GM12873 (cell line): ENCODE data around the gene WARS2.

Source experiments
- CTCF ChIP-seq: IDR thresholded peaks from 2 replicates; pipeline ENCODE4 v1.5.1; 2012; ENCODE audit warnings: low read depth, mild to moderate bottlenecking, moderate library complexity, low read length, control low read depth; ENCODE audit not compliant: insufficient read depth; ENCODE audit errors: missing control alignments

WARS2 gene

DNA sequence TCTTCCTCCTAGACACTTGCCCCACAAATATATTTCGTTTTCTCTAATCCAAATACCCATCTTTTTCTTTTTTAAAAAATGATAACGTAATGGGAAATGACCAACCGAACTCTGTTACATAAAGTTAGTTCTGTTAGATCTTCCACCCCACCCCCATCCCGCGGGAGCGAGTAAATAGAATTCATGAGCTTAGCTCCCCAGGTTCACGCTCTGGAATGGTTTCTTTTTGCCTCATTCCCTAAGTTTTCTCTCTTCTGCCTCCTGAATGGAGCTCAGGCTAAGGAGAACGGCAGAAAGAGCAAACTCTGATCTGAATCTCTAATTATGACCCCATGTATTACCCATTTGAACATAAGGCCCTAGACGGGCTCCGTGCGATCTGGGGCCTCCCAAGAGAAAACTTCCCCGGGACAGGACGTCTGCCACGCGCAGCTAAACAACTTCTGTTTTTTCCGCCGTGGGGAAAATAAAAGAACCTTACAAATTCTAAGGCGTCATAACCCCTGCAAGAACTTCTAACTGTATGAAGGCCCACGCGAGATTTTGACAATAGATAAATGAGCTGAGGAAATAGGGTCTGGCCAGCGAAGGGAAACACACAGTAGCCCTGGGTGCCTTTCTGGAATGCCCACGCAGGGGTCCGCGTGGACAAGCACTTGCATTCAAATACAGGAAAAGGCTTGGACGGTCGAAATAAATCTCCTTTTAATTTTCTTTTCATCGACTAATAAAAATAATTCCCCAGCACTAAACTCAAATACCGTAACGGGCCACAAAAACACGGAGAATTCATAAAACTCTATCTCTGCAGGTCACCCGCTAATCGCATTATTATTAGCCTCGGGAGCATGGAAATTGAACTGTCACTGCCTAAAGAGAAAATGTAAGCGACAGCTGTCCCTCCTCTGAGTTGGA is 154.6 kb downstream of the WARS2 start:
- no peak for TF ChIP-seq CTCF

DNA sequence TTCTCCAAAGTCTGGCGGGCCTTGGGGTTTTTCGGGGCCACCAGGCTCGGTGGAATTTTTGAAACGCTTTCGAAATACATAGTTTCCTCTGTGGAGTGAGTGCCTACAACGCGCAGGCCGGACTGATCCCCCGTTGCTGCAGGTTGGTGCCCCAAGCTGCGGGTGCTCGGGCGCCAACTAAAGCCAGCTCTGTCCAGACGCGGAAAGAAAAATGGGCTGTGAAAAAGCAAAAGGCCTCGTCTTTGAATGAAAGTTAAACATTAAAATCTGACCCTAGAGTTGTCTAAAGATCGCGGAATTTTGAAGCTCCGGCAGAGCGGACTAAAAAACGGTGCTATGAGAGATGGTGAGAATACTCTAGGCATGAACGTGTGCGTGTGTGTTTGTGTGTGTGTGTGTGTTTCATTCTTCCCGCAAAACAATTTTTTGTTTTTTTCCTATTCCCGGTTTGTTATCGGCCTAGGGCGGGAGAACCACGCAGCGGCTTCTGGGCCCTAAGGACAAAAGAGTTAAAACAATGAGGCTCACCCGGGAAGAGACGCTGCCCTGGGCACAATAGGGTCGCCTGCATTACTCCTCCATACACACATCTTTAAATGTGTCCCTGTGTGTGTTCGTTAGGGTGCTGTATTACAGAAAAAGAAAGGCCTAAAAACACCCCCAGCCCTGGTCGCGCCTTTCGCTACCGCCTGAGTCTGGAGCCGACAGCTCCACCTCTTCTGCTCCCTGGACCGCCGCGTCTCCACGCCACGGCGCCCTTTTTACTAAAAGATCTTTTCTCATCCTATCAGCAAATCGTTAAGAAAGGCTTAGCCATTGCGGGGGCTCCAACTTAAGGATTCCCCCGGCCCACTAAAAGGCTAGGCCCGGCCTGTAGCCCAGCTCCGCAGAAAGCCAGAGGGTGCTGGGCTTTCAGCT is 155.5 kb downstream of the WARS2 start:
- TF ChIP-seq CTCF: no peak

DNA sequence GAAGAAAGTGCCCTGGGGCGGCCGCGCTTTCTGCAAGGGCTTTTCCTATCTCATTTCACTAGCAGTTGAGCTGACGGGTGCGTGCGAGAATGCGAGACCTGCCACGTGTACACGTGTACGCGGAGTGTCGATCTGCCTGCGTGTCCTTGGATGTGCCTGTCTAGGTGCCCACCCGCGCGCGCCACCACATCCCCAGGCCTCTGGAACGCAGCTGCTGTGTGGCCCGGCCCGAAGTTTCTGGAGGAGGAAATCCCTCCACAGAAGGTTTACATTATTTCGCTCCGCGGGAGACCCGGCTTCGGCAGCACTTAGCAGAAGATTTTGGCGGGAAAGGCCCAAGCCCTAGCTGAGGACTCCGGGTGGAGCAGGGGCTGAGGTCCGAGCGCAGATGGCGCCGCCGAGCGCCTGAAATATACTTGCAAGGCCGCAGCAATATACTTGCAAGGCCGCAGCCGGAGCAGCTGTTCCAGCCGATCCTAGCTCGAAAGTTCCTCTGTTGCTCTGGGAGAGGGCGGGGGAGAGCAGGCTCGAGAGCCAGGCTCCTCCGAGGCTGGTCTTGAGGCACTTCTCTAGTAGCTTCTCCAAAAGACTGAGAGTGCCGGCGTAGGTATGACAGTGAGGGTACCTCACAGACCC is 156.2 kb downstream of the WARS2 start:
- no peak for TF ChIP-seq CTCF

DNA sequence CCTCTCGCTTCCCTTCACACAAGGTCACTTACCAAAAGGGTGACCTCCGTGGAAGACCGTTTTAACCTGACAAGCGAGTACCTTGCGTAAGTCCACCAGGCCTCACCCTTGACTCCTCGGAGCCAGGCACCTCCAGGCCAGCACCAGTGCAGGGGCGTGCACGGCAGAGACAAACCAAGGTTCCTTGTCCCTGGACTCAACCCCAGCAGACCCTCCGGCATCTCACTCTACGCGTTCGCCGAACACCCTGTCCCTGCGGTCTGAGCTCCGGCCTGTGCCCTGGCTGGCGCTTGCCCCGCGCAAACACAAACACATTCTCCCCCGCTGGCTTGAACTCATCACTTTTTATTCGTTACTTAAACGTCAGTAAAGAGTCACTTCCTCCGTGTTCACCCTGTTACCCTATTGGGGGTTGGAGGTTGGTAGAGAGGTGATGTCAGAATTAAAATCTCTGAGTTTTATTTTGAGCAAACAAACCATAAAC is 156.9 kb downstream of the WARS2 start:
- TF ChIP-seq CTCF: no peak

DNA sequence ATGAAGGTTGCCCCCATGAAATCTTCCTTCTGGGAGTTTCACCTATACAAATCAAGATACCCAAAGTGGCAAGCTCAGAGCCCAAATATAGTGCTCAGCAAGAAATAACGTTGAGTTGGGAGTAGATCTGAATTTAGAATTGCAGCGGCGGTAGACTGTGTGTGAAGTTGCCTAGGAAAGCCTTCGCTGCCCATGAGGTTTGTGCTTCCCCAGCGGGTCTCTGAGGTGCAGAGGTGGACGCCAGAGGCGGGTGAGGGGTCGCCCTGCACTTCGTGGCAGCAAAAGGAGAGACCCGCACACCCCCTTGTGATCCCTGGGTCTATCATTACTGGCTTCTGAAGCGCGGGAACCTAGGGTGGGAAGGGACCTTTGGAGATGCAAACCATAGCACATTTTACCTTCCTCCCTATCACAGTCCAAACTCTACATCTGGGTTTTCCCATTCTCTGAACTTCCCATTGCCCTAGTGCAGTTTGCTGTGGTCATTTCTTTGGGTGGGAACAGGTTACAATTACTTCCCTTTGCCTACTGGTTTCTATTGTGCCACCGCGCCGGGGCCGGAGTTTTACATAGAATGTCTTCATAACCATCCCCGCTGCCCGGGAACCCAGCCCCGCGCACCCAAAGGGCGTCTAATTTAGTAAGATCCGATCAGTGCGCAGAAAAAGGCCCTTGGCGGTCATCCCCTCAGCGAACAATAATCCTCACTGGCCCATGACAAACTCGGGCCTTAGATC is 157.5 kb downstream of the WARS2 start:
- TF ChIP-seq CTCF: no peak

DNA sequence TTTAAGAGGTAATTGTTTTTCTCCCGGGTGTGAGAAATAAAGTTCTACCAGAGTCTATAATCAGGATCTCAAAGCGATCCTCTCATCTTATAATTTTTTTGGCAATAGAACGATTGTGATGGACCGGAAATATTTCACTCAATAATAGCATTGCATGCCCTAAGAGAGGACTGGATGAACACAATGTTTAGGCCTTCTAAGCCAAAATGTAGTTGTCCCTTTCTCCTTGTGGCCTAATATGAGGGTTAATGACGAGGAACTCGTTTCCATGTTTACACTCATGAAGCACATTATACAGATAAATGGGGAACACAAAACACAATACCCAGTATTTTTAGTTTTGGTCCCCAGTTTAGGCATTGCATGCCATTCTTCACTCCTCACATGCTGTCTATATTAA is 158.2 kb downstream of the WARS2 start:
- TF ChIP-seq CTCF: no peak
